ENCODE results near the gene SLC25A25.
"Not testable (repeated sequence)": the region's sequence is repeated elsewhere in the genome, so short reads cannot be mapped to it uniquely, and the experiment has no call there.

Gene SLC25A25

GRCh38 chr9:128102861-128103588, 35.0 kb downstream of the SLC25A25 start:
- Histone ChIP-seq H3K36me3 (ENCODE audit: control insufficient read depth, insufficient read depth, low read length) (peaks cover 61% of the 10 kb centered on the region), H3K4me3 (ENCODE audit: low read depth, low read length) (no peak overlapping the region), H3K4me1 (ENCODE audit: control insufficient read depth, insufficient read depth, low read length) (peaks cover 9% of the 10 kb centered on the region), H3K9ac (ENCODE audit: low read depth, low read length) (no peak overlapping the region), H3K9me3 (ENCODE audit: control insufficient read depth, insufficient read depth, low read length) (no peaks in the 10 kb centered on the region), H3K27me3 (ENCODE audit: control insufficient read depth, insufficient read depth, low read length) (no peaks in the 10 kb centered on the region)

DNA sequence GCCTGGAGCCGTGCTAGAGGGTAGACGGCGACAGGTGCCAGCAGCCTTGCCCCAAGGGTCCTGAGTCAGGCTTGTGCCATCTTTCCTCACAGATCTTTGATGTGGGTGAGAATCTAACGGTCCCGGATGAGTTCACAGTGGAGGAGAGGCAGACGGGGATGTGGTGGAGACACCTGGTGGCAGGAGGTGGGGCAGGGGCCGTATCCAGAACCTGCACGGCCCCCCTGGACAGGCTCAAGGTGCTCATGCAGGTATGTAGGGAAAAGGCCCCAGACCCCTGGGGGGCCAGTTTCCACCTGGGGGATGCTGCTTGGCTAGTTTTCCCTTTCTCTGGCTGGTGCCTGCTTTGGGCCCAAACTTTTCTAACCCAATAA, 35.5 kb downstream of the SLC25A25 start:
- Histone ChIP-seq H3K4me3 (ENCODE audit: low read depth, low read length) (no peak overlapping the region), H3K4me1 (ENCODE audit: control insufficient read depth, insufficient read depth, low read length) (peaks cover 9% of the 10 kb centered on the region), H3K9ac (ENCODE audit: low read depth, low read length) (no peak overlapping the region), H3K36me3 (ENCODE audit: control insufficient read depth, insufficient read depth, low read length) (peaks cover 62% of the 10 kb centered on the region), H3K27me3 (ENCODE audit: control insufficient read depth, insufficient read depth, low read length) (no peaks in the 10 kb centered on the region), H3K9me3 (ENCODE audit: control insufficient read depth, insufficient read depth, low read length) (no peaks in the 10 kb centered on the region)

GRCh38 chr9:128104171-128104618, 36.2 kb downstream of the SLC25A25 start:
- Histone ChIP-seq H3K4me3 (ENCODE audit: low read depth, low read length) (no peak overlapping the region), H3K36me3 (ENCODE audit: control insufficient read depth, insufficient read depth, low read length) (peaks cover 62% of the 10 kb centered on the region), H3K27me3 (ENCODE audit: control insufficient read depth, insufficient read depth, low read length) (no peaks in the 10 kb centered on the region), H3K9me3 (ENCODE audit: control insufficient read depth, insufficient read depth, low read length) (no peaks in the 10 kb centered on the region), H3K4me1 (ENCODE audit: control insufficient read depth, insufficient read depth, low read length) (peaks cover 6% of the 10 kb centered on the region), H3K9ac (ENCODE audit: low read depth, low read length) (no peak overlapping the region)

DNA sequence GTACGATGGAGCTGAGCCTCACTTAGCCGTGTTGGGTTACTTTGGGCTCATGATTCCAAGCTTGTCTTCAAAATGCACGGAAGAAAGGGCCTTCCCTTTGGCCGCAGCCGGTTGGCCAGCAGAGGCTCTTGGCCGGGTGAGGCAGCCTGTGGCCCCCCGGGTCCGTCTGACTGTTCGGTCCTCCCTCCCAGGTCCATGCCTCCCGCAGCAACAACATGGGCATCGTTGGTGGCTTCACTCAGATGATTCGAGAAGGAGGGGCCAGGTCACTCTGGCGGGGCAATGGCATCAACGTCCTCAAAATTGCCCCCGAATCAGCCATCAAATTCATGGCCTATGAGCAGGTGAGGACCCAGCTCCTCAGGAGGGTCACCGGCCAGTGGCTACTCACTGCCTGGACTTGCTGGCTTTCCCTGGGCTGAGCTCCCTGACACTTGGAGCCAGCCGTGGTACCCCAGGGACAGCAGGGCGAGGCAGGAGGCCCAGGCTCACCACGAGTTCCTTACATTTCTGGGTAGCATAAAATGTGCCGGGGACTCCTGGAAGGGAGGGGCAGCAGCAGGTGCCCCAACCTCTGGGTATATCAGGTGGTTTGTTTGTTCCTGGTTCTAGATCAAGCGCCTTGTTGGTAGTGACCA, 37.6 kb downstream of the SLC25A25 start:
- no peak overlapping the region for H3K4me3 ChIP-seq (ENCODE audit: low read depth, low read length)
- H3K27me3 ChIP-seq (ENCODE audit: control insufficient read depth, insufficient read depth, low read length): no peaks in the 10 kb centered on the region
- no peaks in the 10 kb centered on the region for H3K4me1 ChIP-seq (ENCODE audit: control insufficient read depth, insufficient read depth, low read length)
- peaks cover 62% of the 10 kb centered on the region for H3K36me3 ChIP-seq (ENCODE audit: control insufficient read depth, insufficient read depth, low read length)
- no peak overlapping the region for H3K9ac ChIP-seq (ENCODE audit: low read depth, low read length)
- no peaks in the 10 kb centered on the region for H3K9me3 ChIP-seq (ENCODE audit: control insufficient read depth, insufficient read depth, low read length)

DNA sequence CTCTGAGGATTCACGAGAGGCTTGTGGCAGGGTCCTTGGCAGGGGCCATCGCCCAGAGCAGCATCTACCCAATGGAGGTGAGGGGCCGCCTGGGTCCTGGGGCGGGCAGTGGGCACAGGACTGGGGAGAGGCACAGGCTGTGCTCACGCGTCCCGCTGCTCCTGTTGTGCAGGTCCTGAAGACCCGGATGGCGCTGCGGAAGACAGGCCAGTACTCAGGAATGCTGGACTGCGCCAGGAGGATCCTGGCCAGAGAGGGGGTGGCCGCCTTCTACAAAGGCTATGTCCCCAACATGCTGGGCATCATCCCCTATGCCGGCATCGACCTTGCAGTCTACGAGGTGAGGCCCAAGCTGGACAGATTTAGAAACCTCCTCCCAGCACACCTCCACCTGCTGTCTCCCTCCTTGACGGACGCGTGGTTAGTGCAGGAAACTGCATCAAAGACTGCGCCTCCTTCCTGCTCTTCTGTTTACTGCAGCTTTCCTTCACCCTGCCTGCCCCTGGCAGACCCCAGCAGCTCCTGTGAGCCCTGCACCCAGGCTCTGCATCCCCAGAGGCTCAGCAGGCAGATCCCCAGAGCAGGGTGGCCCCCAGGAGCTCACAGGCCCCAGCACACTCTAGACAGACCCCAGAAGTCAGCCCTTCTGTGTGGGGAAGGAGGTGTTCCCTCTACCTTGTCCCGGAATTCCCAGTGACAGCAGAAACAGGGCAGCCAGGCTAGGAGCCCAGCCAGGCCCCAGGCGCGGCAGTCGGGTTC, 38.3 kb downstream of the SLC25A25 start:
- no peak overlapping the region for H3K4me3 ChIP-seq (ENCODE audit: low read depth, low read length)
- no peaks in the 10 kb centered on the region for H3K4me1 ChIP-seq (ENCODE audit: control insufficient read depth, insufficient read depth, low read length)
- peaks cover 56% of the 10 kb centered on the region for H3K36me3 ChIP-seq (ENCODE audit: control insufficient read depth, insufficient read depth, low read length)
- no peaks in the 10 kb centered on the region for H3K27me3 ChIP-seq (ENCODE audit: control insufficient read depth, insufficient read depth, low read length)
- H3K9ac ChIP-seq (ENCODE audit: low read depth, low read length): no peak overlapping the region
- H3K9me3 ChIP-seq (ENCODE audit: control insufficient read depth, insufficient read depth, low read length): no peaks in the 10 kb centered on the region

- Histone ChIP-seq H3K4me3 (ENCODE audit: low read depth, low read length) (no peak overlapping the region), H3K9me3 (ENCODE audit: control insufficient read depth, insufficient read depth, low read length) (no peaks in the 10 kb centered on the region), H3K4me1 (ENCODE audit: control insufficient read depth, insufficient read depth, low read length) (no peaks in the 10 kb centered on the region), H3K36me3 (ENCODE audit: control insufficient read depth, insufficient read depth, low read length) (peaks cover 51% of the 10 kb centered on the region), H3K27me3 (ENCODE audit: control insufficient read depth, insufficient read depth, low read length) (no peaks in the 10 kb centered on the region), H3K9ac (ENCODE audit: low read depth, low read length) (no peak overlapping the region)
These were observed 39.0 kb downstream of the SLC25A25 start for GRCh38 chr9:128106940-128107467.

DNA sequence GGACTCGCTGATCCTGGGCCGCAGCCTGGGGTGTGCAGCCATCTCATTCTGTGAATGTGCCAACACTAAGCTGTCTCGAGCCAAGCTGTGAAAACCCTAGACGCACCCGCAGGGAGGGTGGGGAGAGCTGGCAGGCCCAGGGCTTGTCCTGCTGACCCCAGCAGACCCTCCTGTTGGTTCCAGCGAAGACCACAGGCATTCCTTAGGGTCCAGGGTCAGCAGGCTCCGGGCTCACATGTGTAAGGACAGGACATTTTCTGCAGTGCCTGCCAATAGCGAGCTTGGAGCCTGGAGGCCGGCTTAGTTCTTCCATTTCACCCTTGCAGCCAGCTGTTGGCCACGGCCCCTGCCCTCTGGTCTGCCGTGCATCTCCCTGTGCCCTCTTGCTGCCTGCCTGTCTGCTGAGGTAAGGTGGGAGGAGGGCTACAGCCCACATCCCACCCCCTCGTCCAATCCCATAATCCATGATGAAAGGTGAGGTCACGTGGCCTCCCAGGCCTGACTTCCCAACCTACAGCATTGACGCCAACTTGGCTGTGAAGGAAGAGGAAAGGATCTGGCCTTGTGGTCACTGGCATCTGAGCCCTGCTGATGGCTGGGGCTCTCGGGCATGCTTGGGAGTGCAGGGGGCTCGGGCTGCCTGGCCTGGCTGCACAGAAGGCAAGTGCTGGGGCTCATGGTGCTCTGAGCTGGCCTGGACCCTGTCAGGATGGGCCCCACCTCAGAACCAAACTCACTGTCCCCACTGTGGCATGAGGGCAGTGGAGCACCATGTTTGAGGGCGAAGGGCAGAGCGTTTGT, 39.6 kb downstream of the SLC25A25 start:
- no peaks in the 10 kb centered on the region for H3K4me1 ChIP-seq (ENCODE audit: control insufficient read depth, insufficient read depth, low read length)
- peaks cover 44% of the 10 kb centered on the region for H3K36me3 ChIP-seq (ENCODE audit: control insufficient read depth, insufficient read depth, low read length)
- no peaks in the 10 kb centered on the region for H3K9me3 ChIP-seq (ENCODE audit: control insufficient read depth, insufficient read depth, low read length)
- no peaks in the 10 kb centered on the region for H3K27me3 ChIP-seq (ENCODE audit: control insufficient read depth, insufficient read depth, low read length)
- H3K9ac ChIP-seq (ENCODE audit: low read depth, low read length): no peak overlapping the region
- H3K4me3 ChIP-seq (ENCODE audit: low read depth, low read length): no peak overlapping the region

DNA sequence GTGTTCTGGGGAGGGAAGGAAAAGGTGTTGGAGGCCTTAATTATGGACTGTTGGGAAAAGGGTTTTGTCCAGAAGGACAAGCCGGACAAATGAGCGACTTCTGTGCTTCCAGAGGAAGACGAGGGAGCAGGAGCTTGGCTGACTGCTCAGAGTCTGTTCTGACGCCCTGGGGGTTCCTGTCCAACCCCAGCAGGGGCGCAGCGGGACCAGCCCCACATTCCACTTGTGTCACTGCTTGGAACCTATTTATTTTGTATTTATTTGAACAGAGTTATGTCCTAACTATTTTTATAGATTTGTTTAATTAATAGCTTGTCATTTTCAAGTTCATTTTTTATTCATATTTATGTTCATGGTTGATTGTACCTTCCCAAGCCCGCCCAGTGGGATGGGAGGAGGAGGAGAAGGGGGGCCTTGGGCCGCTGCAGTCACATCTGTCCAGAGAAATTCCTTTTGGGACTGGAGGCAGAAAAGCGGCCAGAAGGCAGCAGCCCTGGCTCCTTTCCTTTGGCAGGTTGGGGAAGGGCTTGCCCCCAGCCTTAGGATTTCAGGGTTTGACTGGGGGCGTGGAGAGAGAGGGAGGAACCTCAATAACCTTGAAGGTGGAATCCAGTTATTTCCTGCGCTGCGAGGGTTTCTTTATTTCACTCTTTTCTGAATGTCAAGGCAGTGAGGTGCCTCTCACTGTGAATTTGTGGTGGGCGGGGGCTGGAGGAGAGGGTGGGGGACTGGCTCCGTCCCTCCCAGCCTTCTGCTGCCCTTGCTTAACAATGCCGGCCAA, 40.4 kb downstream of the SLC25A25 start:
- H3K4me1 ChIP-seq (ENCODE audit: control insufficient read depth, insufficient read depth, low read length): no peaks in the 10 kb centered on the region
- no peak overlapping the region for H3K4me3 ChIP-seq (ENCODE audit: low read depth, low read length)
- no peaks in the 10 kb centered on the region for H3K27me3 ChIP-seq (ENCODE audit: control insufficient read depth, insufficient read depth, low read length)
- H3K36me3 ChIP-seq (ENCODE audit: control insufficient read depth, insufficient read depth, low read length): peaks cover 38% of the 10 kb centered on the region
- no peaks in the 10 kb centered on the region for H3K9me3 ChIP-seq (ENCODE audit: control insufficient read depth, insufficient read depth, low read length)
- no peak overlapping the region for H3K9ac ChIP-seq (ENCODE audit: low read depth, low read length)

DNA sequence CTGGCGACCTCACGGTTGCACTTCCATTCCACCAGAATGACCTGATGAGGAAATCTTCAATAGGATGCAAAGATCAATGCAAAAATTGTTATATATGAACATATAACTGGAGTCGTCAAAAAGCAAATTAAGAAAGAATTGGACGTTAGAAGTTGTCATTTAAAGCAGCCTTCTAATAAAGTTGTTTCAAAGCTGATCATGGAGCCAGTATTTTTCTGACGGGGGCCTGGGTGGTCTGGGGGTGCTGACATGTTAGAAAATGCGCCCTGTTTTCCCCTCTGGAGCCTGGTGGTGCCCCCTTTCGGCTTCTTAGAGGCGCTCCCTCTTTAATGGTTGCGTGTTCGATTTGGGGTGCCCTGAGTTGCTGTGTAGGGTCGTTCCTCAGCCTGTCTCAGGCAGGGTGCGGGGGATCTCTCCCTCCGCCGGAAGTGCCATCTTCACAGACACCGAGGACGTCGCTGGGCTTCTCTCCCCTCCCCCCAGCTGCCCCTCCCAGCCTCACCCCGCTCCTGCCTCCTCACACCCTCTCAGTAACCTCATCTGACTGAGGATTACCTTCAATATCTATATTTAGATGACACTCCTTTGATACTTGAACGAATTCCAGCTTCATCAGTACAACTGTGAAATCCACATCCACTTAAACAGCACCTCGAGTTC, 41.1 kb downstream of the SLC25A25 start:
- Histone ChIP-seq H3K9me3 (ENCODE audit: control insufficient read depth, insufficient read depth, low read length) (no peaks in the 10 kb centered on the region), H3K9ac (ENCODE audit: low read depth, low read length) (no peak overlapping the region), H3K36me3 (ENCODE audit: control insufficient read depth, insufficient read depth, low read length) (peaks cover 33% of the 10 kb centered on the region), H3K4me3 (ENCODE audit: low read depth, low read length) (no peak overlapping the region), H3K27me3 (ENCODE audit: control insufficient read depth, insufficient read depth, low read length) (no peaks in the 10 kb centered on the region), H3K4me1 (ENCODE audit: control insufficient read depth, insufficient read depth, low read length) (no peaks in the 10 kb centered on the region)

GRCh38 chr9:128111726-128112125, 43.7 kb downstream of the SLC25A25 start:
- H3K27me3 ChIP-seq (ENCODE audit: control insufficient read depth, insufficient read depth, low read length); H3K9me3 ChIP-seq (ENCODE audit: control insufficient read depth, insufficient read depth, low read length); H3K4me1 ChIP-seq (ENCODE audit: control insufficient read depth, insufficient read depth, low read length); H3K9ac ChIP-seq (ENCODE audit: low read depth, low read length); H3K4me3 ChIP-seq (ENCODE audit: low read depth, low read length): not testable (repeated sequence)
- peaks cover 20% of the 10 kb centered on the region for H3K36me3 ChIP-seq (ENCODE audit: control insufficient read depth, insufficient read depth, low read length)

Data from iPS-15b (cell line).